HG03097 (cell line): ENCODE data around the gene SLC6A6.

Experiments
- ATAC-seq: cut with Tn5 transposase; IDR thresholded peaks from one replicate; pipeline ENCODE4 v1.9.1; 2021; ENCODE audit not compliant: unreplicated experiment, low FRiP score

SLC6A6 gene

DNA sequence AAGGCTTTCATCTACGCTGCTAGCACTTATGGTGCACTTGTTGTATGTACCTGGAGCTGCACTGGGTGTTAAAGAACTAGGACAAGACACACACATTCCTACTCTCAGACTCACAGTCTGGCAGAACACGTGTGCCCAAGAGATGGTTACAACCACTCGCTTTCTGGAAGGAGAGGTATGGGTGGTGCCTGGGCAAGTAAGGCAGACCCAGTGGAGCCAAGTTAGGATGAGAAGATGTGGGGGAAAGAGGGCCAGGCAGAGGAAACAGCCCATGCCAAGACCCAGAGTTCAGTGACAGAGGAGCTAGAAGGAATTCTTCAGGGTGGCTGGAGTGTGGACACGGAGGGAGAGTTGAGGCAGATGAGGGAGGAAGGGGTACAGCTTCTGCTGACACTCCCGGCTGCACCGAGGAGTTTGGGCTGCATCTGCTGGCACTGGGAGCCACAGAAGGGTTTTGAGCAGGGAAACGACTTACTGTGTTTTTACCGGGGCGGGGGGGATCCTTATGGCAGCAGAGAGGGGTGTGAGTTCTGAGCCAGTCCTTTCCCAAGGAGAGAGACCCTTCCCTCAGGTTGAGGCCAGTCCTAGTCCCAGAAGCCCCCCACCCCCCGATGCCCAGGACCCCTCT lies 78.7 kb downstream of the SLC6A6 start:
- no peak for ATAC-seq

DNA sequence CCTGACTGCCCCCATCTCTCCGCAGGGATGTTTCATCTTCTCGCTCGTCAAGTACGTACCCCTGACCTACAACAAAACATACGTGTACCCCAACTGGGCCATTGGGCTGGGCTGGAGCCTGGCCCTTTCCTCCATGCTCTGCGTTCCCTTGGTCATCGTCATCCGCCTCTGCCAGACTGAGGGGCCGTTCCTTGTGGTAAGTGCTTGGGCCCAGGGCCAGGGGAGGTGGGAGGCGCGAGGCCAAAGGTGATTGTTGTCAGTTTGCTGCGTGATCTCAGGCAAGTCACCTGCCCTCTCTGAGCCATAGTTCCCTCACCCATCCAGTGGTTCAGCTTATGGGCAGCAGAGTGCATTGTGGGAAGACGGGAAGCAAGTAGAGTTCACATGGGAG lies 79.2 kb downstream of the SLC6A6 start:
- no peak for ATAC-seq

DNA sequence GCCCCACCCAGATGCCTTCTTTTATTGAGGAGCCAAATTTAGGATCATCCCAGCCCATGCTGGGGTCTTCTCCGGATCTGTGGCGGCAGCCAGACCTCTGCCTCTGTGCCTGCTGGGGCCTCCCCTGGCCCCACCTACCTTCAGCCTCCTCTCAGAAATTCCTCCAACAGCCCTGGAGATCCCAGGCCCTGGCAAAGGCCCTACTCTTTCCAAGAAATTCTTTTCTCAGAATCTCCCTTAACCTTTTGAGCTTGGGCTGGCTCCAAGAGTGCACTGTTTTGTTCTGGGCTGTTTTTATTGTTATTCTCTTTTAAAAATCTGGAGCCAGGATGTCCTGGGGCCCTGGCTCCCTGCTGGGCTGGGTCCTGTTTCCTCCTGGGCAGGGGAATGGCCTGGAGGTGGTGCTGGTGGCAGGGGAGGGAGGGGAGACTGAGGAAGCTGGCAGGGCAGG lies 79.9 kb downstream of the SLC6A6 start:
- no peak for ATAC-seq

DNA sequence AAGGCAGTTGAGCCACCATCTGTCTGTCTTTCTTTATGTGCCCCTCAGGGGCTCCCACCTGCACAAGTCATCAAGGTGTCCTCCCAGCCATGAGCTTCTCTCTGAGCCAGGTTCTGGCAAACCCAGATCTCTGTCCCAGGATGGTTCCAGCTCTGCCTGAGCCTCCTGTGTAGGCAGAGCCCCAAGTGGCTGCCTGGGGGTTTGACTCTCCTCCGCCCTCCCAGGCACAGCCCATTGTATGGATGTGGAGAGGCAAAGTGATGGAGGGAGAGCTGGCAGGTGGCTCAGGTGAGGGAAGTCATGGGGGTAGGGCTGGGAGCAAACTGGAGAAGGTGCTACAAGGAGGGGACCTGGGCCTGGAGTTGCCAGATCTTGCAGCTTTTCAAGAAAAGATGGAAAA lies 80.9 kb downstream of the SLC6A6 start:
- no peak for ATAC-seq

DNA sequence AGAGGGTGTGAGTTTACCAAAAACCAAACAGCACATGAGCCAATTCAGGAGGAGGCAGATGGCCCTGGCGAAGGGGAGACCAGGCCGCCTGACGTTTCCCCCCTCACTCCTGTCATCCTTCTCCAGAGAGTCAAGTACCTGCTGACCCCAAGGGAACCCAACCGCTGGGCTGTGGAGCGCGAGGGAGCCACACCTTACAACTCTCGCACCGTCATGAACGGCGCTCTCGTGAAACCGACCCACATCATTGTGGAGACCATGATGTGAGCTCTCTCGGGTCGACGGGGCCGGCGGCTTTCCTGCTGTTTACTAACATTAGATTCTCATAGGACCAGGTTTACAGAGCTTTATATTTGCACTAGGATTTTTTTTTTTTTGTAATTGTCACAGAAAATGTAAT lies 82.3 kb downstream of the SLC6A6 start:
- no peak for ATAC-seq

DNA sequence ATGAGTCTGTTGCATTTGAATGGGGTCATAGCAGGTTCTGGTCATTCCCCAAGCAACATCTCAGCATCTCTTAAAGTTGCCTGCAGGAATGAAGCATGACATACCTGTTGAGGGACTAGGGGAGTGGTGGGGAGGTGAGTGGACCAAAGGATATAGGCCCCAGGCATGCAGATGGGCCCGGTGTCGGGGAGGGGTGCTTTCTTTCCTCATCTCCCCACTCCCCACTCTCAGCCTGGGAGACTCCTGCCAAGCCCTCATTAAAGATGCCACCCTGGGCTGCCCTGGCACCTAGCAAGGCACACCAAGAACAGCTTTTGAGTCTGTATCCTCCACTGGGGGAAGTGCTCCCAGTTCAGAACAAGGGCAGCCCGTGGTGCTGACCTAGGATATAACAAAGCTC lies 83.6 kb downstream of the SLC6A6 start:
- no peak for ATAC-seq

DNA sequence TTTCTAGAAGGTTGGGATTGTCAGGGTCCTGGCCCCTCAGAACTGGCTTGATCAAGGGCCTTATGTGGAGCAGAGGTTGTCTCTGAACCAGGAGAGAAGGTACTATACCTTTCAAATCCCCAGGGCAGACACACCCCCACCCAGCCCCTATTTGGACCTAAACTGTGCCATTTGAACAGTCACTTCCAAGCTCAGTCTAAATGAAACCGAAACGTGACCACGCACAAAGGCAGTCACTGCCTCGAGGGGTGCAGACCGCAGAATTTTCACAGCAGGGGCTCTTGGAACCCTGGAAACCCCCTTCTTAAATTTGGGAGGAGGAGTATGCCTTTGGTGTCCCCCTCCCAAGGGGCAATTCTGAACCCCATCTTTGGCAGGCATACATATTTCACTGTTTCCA lies 84.1 kb downstream of the SLC6A6 start:
- no peak for ATAC-seq

DNA sequence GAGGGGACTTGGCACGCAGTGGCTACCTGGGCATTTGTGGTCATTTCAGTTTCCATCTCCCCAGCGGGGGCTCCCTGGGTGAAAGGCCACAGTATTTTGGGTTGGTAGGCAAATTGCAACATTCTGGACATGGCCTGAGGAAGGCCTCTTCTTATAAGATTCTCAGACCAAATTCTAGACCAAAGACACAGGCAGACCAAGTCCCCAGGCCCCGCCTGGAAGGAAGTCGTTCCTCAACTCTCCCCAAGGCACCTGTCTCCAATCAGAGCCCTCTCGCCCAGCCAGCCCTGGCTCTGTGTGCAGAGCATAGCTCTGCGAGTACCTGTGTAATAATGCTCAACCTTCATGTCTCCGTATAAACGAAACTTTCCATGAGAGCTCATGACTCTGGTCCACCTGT lies 84.7 kb downstream of the SLC6A6 start:
- no peak for ATAC-seq

DNA sequence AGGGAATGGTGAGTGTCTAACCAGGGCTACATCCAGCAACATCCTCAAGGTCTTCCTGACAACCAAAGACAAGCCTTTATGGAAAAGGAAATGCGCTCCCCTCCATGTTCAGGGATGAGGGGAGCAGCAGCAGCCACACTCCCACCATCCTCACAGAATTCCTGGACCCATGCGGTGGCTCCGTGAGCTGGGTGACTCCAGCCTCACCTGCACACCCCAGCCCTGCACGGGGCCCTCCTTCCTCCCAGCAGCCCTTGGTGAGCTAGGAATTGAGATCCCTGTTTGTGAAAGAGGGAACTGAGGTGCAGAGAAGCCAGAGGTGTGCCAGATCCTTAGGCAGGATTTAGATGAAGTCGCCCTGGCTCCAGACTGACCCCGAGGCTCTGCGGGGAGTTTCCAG lies 85.4 kb downstream of the SLC6A6 start:
- ATAC-seq, result no peak

DNA sequence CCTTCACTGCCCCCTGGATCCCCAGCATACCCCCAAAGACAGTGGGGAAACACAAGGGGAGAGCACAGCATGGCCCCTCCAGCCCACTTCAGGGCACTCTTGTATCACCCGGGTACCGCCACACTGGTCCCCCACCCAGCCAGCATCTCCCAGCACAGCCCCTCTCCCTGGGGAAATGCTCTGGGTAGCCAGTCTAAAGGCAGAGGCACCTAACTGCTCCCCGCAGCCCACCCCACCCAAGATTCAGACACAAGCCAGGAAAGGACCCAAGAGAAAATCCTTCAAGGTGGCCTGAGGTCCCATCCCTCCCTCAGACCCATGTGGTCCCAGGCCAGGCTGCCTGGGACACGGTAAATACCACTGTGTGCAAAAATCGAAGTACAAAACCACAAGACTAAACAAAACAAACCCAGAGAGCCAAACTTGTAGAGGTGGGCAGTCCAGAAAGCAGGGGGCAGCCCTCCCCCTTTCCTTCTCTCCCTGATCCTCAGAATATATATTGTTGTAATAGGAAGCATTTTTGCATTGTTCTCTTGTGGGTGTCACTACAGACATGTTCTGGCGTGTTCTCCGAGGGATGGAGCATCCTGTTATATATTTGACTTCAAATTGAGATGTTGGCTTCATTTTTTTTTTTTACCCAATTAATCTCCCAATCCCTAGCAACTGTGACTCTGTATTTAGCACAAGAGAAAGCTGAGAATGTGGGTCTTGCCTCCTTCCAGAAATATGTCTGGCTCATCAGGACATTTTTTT lies 86.1 kb downstream of the SLC6A6 start:
- ATAC-seq, result no peak

DNA sequence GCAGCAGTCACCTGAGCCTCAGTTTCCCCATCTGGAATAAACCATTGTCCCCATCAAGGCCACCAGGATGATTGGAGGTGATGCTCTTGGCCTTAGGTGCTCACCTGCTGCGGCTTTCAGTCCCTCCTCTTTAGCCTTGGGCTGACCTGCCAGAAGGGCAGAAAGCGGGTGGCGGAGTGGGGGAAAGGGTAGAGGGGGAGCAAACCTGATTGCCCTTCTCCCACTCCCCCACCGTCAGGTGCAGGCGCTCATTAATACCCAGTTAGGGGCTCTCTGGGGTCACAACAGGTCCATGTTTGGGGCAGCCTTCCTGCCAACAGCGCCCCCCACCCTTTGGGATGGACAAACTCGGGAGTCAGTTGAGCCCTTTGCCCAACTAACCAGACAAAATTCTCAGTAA lies 87.2 kb downstream of the SLC6A6 start:
- ATAC-seq, result no peak

DNA sequence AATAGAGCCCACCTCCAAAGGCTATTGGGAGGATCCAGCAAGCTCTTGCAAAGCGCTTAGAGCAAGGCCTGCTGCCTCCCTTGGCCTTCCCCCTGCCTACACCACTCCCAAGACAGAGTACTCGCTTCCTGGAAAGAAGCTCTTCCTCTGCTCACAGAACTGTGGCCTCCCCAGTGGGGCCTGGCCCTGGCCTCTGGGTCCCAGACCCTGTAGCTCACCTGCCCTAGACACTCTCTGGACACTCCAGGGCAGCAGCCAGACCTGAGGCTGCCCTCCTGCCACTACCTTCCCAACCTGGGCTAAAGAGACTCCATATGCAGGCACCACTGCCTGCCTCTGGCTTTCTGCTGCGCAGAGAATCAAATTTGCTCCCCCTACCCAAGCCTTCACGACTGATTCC lies 87.8 kb downstream of the SLC6A6 start:
- ATAC-seq, result no peak

DNA sequence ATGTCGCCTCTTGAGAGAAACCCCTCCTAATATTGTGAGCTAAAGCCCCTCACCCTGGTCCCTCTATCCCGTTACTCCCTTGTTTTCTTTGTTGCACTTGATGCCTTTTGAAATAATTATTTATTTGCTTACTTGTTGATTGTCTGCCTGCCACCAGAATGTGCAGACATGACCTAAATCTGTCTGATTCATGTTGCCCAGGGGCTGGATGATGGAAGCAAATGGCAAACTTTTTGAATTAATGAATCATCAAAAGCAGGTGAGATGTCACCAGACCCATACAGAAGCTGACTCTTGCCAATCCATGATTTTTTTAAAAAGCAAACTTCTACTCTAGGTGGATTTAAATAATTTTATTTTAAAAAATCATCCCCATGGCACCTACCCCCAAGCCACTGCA lies 88.4 kb downstream of the SLC6A6 start:
- no peak for ATAC-seq

DNA sequence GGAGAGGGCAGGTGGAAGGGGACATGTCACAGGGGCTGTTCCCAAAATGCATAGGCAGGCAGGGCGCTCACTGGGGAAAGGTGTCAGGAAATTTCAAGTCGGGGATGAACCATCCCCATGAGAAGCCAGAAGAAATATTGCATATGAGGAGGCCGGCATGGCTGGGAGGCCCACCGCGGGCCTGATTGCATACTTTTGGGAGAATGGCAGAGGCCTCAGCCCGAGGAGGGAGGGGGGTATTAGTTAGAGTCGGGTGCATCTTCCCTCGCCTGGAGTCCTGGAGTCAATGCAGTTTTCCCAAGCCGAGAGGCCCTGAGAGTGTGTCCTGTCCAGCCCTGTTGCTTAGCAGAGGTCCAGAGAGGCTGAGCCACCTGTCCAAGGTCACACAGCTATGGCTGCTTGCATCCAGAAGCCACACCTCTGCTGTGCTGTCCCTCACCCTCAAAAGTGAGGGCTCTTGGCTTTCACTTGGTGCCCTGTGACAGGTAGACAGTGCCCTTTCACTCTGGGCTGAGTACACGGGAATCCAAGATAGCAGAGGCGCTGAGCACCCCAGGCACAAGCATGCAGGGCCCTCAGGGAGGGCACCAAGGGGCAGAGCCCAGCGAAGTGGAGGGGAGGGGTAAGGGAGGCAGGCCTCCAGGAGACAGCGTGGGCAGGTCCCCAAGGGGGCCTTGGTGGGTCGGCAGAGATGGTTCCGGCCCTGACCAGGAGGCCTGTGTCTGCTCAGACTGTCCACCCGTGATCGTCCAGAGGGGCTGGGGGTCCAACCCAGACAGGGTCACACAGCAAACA lies 89.2 kb downstream of the SLC6A6 start:
- no peak for ATAC-seq

DNA sequence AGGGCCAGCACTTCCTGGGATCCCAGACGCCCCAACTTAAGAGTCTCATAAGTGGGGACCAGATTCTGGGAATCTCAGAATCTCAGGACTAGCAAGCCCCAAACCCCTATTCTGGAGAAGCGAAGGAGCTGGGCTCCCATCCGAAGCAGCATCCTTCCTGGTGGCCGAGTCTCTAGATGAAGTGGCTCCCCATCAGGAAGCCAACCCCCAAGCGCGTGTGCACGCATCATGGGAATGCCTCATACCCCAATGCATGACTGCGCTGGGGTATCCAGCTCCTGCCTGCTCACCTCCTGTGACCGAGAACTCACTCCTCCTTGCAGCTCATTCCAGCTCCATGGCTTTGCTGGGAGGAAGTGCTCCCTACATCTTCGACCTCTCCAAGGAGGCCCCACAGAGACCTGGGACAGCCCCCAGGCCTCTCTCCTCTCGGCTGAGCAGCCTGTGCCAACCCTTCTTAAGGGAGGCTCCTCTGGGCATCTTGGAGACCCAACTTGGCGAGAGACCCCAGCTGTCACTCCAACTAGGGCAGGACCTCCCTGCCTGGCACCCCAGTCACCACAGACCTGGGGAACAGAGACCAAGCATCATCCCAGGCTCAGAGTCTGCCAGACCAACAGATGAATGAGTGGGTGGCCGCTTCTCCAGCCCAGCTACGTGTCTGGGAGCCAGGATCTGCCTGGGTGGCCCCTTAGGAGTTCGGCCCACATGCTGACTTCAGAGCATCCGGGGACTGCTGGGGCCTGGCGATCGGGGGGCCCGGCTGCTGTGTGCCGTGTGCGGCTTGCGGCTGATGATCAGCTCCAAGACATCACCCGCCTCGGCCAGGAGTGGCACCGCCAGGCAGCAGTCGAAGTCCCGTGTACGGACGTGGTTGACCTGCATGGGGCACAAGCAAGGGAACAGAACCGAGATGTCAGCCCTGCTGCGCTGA lies 90.8 kb downstream of the SLC6A6 start:
- ATAC-seq, result no peak

DNA sequence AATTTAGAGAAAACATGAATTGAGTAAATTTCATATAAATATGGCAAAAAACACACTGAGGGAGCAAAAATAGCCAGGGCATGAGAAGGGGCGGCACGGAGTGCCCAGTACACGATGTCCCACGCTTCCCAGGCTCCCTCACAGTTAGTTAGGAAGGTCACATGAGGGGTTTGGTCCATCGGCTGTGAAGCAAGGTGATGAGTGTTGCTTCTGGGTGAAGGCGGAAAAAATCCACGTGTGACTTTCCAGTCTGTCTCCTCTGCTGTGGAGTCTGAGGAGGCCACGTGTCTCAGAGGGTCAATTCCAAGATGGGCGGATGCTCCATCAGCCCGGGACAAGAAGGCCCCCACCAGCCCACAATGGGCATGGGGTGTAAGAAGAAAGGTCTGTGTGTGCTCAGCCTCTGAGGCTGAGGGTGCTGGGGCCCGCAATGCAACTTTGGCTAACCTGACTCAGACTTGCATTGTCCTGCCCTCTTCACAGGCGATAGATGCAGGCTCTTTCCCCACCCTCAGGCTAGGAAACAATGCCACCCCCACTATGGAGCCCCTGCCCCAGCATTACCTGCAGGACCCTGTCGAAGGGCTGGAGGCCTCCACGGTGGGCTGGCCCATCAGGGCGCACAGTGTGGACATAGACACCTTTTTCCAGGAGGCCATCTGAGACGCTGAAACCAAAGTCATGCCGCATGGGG lies 92.0 kb downstream of the SLC6A6 start:
- no peak for ATAC-seq

DNA sequence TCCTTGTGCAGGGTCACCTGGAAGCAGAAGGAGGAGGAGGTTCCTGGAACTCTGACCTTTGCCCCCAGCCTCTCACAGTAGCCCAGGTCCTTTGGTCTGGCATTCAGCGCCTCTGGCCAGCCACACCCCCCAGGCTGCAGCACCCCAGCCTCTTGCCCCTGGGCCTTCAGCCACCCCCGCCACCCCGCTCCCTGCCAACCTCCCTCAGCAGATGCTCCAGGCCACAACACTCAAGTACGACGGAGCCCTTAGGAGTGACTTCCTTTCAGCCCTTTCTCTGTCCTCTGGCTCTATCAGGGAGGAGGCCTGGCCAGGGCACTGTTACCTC lies 92.5 kb downstream of the SLC6A6 start:
- no peak for ATAC-seq

DNA sequence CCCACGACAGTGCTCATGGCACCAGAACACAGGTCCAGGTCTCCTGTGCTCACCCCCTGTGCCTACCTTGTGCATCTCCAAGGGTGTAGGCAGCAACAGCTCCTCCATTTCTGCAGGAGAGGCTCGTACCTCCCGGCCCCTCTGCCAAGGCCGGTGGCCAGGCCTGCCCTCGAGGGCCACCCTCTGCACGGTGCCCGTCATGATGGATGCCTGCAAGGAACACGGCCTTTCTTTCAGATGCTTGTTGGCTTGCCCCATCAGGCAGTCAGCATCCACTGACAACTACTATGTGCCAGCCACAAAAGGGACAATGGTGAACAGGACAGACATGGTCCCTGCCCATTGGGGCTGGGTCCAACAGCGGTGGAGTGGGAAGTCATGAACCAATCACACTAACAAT lies 93.9 kb downstream of the SLC6A6 start:
- no peak for ATAC-seq

DNA sequence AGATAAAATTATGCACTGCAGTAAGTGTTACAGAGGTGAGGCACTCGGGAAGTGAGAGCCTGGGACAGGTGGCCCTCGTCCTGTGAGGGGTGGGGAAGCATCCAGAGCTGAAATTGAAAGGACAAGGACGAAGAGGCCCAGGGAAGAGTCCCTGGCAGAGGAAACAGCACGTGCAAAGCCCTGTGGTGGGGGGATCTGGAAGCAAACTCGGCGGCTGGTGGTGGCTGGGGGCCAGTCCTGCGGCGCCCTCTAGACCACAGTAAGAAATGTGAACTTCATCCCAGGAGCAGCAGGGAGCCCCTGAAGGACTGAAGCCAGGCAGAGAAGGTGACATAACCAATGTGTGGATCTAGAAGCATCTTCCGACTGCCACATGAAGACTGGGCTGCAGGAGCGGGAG lies 94.9 kb downstream of the SLC6A6 start:
- no peak for ATAC-seq

DNA sequence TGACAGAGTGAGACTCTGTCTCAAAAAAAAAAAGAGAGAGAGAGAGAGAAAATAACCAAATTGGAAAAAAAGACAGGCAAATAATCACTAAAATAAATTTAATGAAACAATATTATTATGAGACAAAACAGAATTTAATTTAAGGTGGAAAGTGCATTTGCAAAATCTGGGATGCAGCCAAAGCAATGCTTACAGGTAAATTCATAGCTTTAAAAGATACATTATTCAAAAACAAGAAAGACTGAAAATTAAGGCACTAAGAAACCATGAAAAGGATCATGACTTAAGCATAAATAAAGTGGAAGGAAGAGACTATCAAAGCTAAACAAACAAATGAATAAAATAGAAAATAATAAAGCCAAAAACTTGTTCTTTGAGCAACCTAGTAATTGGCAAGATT lies 100.1 kb downstream of the SLC6A6 start:
- ATAC-seq, result no peak
